Muscle of back (tissue), 13 donors: ENCODE results near the gene CFAP68. TPM values are rescaled to one million over a fixed set of nuclear protein-coding genes. Genes with fewer than 3 reads are reported as not detected.

ENCODE experiments used
- DNase-seq, 3 donors: peaks; one replicate each; pipeline versions ENCODE4 v3.0.0 to v3.0.0-alpha.2; 2013
- long read RNA-seq, 9 donors: transcript quantifications; one replicate each; lab custom pipeline, GENCODE V29; 2026
- polyA plus RNA-seq, 10 donors: library from polyadenylated mRNA; unstranded; fragments of 120-200 nt; gene quantifications; one replicate each; pipeline ENCODE4 v1.2.1, GENCODE V29; 2013; ENCODE audit not compliant: insufficient read length in 10 of 10

Gene CFAP68, protein sequence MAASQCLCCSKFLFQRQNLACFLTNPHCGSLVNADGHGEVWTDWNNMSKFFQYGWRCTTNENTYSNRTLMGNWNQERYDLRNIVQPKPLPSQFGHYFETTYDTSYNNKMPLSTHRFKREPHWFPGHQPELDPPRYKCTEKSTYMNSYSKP
- polyA plus RNA-seq: 10 to 100 TPM; 13.9 to 22.5 (median 19.1) TPM
- long read RNA-seq, donor 1, partial matches to known transcripts: 0 of 8 reads
- long read RNA-seq, donor 1, other reads (novel, unspliced or antisense): 0 of 8 reads
- long read RNA-seq, donor 2, transcript C11orf1-201 (4 exons, 2,885 nt): major isoform, 7 of 7 reads
- long read RNA-seq, donor 2, partial matches to known transcripts: 0 of 7 reads
- long read RNA-seq, donor 2, other reads (novel, unspliced or antisense): 0 of 7 reads
- long read RNA-seq, donor 3: 0 reads
- long read RNA-seq, donor 4, transcript C11orf1-201 (4 exons, 2,885 nt): major isoform, 5 of 7 reads
- long read RNA-seq, donor 4, partial matches to known transcripts: 0 of 7 reads
- long read RNA-seq, donor 4, other reads (novel, unspliced or antisense): 0 of 7 reads
- long read RNA-seq, donor 5, transcript C11orf1-201 (4 exons, 2,885 nt): major isoform, 8 of 14 reads
- long read RNA-seq, donor 5, transcript C11orf1-202 (4 exons, 534 nt): minor isoform, 6 of 14 reads
- long read RNA-seq, donor 5, partial matches to known transcripts: 0 of 14 reads
- long read RNA-seq, donor 5, other reads (novel, unspliced or antisense): 0 of 14 reads
- long read RNA-seq, donor 6, transcript C11orf1-201 (4 exons, 2,885 nt): major isoform, 5 of 9 reads
- long read RNA-seq, donor 6, partial matches to known transcripts: 0 of 9 reads
- long read RNA-seq, donor 6, other reads (novel, unspliced or antisense): 0 of 9 reads
- long read RNA-seq, donor 7, transcript C11orf1-201 (4 exons, 2,885 nt): major isoform, 5 of 9 reads
- long read RNA-seq, donor 7, partial matches to known transcripts: 0 of 9 reads
- long read RNA-seq, donor 7, other reads (novel, unspliced or antisense): 0 of 9 reads
- long read RNA-seq, donor 8, transcript C11orf1-201 (4 exons, 2,885 nt): major isoform, 8 of 11 reads
- long read RNA-seq, donor 8, partial matches to known transcripts: 0 of 11 reads
- long read RNA-seq, donor 8, other reads (novel, unspliced or antisense): 0 of 11 reads
- long read RNA-seq, donor 9, partial matches to known transcripts: 0 of 1 reads
- long read RNA-seq, donor 9, other reads (novel, unspliced or antisense): 0 of 1 reads

DNA sequence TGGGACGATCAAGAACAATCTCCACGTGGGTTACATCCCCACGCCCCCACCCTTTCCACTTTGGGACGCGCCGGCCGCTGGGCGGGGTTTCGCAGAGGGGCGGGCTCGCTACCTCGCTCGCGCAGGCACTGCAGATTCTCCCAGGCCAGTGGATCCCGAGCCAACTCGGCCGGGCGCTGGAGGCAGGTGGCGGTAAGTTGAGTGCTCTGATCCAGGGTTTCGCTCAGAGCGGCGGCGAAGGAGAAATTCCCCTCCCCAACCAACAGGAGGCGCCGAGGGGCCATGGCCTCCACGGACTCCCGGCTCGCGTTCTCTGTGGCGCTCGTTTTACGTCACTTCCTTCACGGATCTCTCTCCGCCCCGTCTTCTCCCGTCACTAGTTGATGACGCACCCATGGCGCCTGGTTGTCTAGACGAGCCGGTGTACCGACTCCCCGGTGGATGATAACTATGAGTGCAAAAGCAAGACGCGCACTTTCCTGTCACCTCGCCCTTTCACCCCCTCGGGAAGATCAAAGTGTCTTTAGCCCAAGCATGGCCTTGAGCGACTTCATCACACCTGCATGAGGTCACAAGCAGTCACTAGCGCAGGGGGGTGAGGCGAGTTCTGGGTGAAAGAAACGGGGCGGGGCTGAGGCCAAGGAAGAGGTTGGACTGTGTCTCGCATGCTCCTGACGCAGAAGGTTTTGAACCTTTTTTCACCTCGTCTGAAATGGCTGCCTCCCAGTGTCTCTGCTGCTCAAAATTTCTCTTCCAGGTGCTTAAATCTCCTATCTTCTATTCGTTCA, at the start of gene CFAP68, which contains the start of gene FDXACB1:
TSS of gene CFAP68 (plus strand) at position 693 of the 788 bp plus-strand sequence. CDS start at position 713, 20 bp downstream.
TSS of gene FDXACB1 (minus strand) at position 317 of the 788 bp plus-strand sequence. CDS start at position 284, 33 bp downstream.
- peak; percentile 97 to 99 (median 98) for DNase-seq

DNA sequence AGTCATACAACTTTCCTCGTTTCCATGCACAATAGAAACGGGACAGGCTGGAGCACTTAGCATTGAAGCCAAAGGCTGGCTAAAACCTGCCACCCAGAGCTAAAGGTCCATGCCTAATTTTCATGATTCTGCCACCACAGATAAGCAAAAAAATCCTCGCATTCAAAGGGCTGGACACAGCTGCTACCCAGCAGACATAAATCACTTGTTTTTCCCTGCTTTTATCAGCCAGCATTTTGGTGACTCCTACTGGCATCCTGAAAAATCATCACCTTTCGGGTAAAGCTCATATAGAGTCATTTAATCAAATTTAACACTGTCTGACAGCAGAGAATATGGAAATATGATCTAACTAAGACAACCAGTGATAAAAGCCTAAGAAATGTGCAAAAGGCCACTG, 45.8 kb upstream of the CFAP68 start:
- DNase-seq: no peak

DNA sequence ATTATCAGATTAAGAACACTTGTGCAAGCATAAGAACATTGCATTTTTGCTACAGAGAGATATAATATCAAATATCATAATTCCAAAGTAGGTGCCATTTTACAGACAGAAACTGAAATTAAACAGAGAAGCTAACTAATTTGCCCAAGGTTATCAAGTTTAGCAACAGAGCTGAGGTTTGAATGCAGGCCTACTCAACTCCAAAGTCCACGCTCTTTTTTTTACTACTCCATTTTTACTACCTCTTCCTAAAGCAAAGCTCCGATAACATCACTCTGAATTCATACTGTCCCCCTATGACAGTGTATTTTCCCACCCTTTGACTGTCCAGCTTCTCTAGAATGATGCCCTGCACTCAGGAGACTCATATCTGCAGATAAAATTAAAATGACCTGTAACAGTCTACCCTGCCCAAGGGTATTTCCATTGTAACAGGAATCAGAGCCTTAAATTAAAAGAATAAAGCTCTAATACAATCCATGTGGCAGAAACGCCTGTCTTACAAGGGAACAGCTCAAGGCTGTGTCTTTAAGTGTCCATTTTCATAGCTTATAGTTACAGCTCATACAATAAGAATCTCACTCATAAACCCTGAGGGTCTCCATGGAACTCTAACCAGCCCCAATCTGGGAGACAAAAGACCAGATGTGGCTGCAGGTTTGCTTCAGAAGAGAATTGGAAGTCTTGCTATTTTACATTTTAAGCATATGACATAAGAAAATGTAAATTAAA, 44.7 kb upstream of the CFAP68 start:
- DNase-seq: no peak

DNA sequence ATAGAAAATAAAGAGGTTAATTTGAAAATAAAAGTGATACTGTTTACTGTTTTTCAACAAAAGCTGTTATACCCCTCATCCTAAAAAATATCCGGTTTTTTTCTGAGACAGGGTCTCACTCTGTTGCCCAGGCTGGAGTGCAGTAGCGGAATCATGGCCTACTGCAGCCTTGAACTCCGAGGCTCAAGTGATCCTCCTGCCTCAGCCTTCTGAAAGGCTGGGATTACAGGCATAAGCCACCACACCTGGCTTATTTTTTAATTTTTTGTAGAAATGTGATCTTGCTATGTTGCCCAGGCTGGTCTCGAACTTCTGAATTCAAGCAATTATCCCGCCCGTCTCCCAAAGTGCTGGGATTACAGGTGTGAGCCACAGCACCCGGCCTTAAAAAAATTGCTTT, 43.7 kb upstream of the CFAP68 start:
- DNase-seq: no peak

DNA sequence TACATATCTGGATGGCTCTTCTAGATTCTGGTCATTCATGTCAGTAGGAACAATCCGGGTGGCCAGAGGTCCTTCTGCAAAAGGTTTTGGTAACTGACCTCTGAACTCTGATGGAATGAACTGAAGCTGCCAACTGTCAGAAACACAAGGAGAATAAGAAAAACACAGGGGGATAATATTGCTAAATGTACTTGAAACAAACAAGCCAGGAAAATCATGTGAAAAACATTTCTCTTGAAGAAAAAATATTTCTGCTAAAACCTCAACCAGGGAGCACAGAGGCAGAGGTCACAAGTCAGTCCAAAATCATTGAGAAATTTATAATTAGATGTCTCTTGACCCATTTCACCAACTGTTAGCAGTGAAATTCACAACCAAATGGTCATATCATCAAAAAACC, 43.2 kb upstream of the CFAP68 start:
- no peak for DNase-seq

DNA sequence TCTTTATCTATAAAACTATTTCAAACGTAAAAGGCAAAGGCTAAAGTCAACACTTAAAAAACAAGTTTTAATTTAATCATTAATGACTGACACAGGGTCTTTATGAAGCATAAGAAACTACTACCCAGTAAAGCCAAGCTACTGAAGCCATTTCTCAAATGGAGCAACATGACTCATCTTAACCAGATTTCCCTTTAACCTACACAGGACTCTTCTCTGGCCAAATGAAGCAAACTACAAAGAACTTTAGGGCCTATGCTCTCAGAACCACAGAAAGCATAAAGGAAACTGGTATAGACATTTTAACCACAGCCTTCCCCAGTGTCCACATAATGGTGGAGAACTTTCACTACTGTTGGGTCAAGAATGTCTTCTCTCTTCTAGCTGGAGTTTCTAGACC, 42.6 kb upstream of the CFAP68 start:
- DNase-seq: no peak

DNA sequence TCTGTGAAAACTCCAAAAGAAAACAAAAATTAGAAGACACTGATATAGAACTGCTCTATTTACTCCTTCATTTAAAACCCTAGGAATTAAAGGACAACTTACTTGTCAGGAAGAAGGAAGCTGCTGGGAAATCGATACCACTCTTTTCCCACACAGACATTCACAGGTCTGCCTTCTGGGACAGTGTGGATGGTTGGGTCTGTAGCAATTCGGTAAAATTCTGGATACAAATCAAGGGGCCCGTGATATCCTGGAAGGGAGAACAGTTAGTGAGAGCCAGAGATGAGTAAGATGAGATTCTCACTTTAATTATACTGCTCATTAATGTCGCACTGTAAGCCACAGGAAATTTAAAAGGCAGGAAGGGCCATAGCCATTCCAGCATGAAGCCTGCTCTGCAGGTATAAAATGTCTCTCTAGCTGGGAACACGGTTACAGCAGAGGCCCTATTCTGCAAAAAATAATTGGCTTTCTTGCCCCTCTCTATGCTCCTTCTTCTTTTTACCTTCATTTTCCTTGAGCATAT, 41.9 kb upstream of the CFAP68 start:
- DNase-seq: no peak

DNA sequence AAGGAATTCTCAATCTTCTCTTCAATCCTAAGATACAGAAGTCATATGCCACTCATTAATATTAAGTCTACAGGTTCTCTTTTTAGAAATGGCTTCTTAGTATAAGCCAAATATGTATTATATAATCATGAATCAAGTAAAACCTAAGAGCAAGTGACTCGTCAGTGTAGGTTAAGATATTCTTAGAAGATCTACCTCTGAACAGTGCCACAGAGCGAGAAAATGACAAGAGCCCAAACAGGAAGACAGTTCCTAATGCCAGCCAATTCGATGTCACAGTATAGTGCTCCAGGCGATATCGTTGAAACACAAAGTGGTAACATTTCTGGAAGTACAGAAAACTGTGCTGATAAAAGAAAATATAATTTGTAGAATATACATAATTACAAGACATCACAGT, 41.3 kb upstream of the CFAP68 start:
- DNase-seq: no peak

DNA sequence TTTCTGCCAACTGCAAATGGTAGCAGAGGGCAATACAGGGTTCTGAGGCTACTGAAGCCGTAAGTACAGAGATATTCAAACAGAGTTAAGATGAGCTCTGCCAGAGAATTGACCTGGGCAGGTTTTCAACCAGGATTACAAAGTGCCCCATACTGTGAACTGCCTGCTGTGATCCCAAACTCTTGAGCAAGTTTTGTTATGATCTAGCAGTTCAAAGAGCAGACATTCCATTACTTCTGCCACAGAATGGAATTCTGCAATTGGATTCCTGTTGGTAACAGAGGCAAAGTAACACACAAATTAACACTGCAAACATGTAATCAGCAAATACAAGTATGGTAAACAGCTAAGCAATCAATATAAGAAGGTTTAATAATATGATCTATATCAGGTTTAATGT, 39.2 kb upstream of the CFAP68 start:
- DNase-seq: no peak

DNA sequence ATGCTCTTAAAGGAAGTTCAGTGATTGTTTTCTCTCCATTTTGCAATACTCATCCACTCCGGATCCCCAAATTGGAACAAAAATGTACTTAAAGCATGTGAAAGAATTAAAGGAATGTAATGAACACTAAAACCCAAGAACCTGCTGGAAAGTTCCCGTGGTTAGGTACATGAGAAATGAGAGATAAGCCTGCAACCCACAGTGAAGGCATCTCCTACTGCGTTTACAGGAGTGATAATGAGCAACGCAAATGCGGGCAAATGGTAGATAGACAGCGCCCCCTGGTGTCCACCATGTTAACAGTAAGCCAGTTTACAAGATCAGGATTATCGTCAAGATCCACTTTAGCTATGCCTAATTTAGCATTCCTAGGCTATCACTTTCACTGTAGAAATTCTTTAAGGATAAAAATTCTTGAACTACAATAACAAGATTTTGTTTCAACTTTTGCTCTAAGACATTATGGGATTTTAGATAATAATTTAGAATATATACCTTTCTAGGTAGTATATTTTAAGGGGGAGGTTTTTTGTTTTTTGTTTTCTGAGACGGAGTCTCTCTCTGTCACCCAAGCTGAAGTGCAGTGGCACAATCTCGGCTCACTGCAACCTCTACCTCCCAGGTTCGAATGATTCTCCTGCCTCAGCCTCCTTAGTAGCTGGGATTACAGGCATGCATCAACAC, 37.8 kb upstream of the CFAP68 start:
- DNase-seq: peak; percentile 80 to 90 (median 88)

DNA sequence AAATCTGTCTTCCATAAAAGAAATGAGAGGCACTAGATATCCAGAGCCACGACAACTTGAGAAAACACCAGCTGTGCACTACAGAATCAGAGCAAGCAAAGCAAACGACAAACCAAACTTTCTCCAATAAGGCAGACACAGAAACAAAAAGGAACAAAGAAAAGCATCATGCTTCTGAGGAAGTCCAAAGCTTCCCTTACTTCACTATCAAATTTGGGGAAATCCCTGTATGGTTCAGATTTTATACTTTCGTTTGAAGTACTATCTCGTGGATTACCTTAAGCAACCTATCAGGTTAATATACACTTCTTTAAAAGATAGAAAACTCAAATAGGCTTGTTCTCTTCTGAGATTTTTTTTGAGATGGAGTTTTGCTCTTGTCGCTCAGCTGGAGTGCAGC, 35.7 kb upstream of the CFAP68 start:
- no peak for DNase-seq

DNA sequence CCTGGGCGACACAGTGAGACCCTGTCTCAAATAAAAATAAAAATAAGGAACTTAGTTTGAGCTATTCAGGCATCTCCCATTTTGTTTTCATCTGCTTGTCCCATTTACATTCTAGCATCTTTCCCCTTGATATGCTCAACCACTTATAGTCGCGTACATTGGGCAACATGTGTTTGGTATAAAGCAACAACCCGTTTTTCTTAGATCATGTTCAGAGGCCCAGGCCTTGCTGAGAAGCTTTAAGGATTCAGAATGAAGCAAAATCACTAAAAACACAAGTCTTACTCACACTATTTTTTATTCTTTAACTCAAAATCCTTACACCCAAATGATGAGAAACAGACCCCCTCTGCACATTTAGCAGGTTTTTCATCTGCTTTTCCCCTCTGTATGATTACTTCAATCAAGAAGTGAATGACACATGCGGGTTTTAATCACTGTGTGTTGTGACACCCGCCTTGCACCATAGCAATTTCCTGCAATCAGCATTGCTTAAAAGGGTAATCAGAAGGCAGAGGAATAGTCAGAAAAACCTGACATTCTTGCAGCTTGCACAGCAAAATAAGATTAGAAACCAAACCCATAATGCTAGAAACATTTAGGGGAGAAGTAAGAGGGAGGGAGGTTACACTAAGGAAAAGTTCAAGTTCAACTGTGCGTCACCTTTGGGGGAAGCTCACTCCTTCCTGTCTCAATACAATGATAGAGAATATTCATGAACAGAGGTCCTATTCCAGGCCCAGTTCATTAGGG, 33.9 kb upstream of the CFAP68 start:
- DNase-seq: no peak

DNA sequence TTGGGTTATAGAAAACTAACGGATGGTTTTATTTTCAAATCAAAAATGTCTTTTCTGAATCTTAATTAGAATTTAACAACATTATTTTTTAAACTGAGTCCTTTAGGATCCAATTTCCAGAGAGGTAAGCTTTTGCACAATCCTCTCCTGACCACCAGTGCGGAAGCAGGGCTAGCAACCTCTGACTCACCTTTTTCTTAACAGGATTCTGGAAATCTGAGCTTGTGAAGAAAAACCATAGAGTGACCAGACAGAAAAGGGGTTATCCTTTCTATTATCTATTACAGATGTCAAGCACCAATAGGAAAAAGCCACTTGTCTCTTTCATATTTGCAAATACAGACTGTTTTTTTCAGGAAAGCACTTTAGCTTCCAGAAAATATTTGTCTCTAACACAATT, 33.3 kb upstream of the CFAP68 start:
- no peak for DNase-seq

DNA sequence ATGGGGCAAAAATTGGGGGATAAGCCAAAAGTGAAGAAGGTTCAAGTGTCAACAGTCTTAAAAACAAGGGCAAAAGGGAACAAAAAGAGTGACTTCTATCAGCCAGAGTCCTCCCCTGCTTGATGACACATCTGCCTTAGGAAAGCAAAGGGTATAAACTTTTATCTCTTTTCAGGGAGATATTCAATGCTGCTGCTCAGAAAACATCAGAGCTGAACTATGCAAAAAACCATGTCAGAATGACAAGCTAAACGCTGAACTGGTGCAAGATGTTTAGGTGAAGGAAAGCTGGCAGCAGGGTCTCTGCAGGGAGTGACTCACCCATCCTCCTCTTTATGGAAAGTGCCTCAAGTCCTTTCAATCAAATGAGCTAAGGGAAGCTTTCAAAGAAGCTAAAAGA, 32.7 kb upstream of the CFAP68 start:
- DNase-seq: peak in 1 of 3 donors; percentile 28

DNA sequence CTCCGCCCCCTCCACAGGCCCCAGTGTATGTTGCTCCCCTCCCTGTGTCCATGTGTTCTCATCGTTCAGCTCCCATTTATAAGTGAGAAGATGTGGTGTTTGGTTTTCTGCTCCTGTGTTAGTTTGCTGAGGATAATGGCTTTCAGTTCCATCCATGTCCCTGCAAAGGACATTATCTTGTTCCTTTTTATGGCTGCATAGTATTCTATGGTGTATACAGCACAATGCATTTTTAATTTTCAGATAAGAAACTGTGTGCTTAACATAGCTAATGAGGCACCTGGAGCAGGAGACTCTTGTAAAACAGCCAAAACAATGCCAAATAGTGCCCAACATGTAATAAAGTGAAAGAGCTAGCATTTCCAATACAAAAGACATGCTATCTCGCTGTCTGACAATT, 29.7 kb upstream of the CFAP68 start:
- DNase-seq: no peak

DNA sequence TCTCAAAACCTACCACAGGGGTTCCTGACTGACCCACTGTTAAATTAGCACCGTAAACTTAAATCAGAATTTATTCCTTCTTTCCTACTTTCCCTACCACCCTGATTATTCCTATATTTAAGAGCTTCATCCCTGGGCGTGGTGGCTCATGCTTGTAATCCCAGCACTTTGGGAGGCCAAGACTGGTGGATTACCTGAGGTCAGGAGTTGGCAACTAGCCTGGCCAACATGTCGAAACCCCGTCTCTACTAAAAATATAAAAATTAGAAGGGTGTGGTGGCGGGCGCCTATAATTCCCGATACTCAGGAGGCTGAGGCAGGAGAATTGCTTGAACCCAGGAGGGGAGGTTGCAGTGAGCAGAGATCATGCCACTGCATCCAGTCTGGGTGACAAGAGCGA, 28.3 kb upstream of the CFAP68 start:
- no peak for DNase-seq

DNA sequence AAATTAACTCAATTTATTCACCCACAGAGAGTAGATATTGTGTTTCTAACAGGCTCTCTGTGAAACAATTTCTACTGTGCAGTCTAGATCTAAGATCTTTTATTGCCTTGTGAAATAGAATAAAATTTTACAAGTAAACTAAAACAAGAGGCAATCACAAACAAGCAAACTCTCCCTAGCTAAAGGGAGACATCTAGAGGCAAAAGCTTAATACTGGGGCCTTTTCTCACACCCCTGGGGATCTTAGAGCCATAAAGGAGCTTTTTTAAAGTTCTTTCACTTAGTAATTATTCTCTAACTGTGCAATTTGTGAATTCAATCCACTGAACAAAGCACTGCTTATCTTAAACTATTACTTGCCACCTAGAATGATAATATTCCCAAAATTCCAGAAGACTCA, 27.7 kb upstream of the CFAP68 start:
- DNase-seq: peak in 1 of 3 donors; percentile 14

DNA sequence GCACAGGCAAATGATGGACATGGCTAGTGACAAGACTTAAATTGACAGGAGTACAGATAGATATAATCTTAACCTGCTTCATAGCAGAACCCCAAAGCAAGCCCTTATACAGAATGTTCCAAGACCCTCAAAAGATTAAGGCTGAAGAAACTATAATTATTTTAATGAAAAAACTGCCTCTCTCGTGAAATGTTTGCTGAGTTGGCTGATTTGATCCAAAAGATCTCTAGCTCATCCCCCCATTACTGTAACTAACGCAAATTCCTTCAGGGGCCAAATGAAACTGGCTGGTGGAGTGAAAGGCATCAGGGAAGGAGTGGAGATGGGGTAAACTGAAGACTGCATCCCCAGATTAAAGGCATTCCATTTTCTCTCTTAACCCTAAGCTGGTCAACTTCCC, 27.2 kb upstream of the CFAP68 start:
- no peak for DNase-seq

DNA sequence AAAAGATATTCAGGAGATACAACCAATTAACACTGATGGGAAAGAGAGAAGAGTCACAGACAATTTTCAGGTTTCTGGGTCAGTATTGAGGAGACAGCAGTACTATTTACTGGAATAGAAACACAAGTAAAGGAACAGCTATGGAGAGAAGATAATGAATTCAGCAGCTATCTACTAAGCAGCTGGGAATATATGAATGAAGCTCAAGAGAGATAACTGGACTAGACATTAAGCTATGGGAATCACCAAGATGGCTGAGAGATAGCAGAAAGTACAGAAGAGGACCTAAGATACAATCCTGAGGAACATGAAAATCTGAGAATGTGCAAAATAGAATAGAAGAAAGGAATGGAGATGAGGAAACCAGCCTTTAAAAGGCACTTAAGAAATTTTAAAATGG, 23.8 kb upstream of the CFAP68 start:
- no peak for DNase-seq
